Measurements from ENCODE around the gene ZFPM1.
A peak's percentile ranks its signal among the peaks of the same experiment; 100 is the strongest.

The ZFPM1 gene

DNA sequence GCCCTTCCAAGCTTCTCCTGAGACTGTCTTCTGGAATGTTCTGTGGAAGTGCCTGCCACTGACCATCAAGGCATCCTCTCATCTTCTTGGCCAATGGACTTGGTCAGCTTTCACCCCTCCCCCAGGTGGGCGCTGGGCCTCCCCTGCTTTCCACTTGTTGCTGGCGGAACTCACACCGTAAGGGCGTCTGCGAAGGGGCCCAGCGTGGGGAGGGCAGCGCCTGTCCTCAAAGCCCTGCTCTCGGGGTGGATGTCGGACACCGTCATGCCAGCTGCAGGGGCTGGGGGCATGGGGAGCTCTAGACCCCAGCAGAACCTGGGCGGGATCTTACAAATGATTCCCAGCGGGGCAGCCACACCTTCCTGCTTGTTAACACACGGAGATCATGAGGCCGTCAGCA, 11.6 kb upstream of the ZFPM1 start:
- Histone ChIP-seq H2AFZ (ENCODE audit: low read depth) (no peak overlapping the region), H3K9ac (no peak overlapping the region), H3K27ac (no peak overlapping the region), H3K79me2 (ENCODE audit: insufficient read depth, low read depth) (no peaks in the 10 kb centered on the region), H3K4me2 (no peak overlapping the region), H3K4me3 (IDR thresholded peaks at IDR 0.05; ENCODE audit: insufficient read depth, low read depth, low read length) (no peak overlapping the region), H3K36me3 (ENCODE audit: insufficient read depth) (no peaks in the 10 kb centered on the region), H3K27me3 (ENCODE audit: insufficient read depth, low read depth) (peaks cover 82% of the 10 kb centered on the region), H3K4me1 (ENCODE audit: low read depth, poor library complexity, severe bottlenecking) (no peaks in the 10 kb centered on the region), H4K20me1 (ENCODE audit: insufficient read depth) (no peaks in the 10 kb centered on the region)
- TF ChIP-seq, protein P1, sequence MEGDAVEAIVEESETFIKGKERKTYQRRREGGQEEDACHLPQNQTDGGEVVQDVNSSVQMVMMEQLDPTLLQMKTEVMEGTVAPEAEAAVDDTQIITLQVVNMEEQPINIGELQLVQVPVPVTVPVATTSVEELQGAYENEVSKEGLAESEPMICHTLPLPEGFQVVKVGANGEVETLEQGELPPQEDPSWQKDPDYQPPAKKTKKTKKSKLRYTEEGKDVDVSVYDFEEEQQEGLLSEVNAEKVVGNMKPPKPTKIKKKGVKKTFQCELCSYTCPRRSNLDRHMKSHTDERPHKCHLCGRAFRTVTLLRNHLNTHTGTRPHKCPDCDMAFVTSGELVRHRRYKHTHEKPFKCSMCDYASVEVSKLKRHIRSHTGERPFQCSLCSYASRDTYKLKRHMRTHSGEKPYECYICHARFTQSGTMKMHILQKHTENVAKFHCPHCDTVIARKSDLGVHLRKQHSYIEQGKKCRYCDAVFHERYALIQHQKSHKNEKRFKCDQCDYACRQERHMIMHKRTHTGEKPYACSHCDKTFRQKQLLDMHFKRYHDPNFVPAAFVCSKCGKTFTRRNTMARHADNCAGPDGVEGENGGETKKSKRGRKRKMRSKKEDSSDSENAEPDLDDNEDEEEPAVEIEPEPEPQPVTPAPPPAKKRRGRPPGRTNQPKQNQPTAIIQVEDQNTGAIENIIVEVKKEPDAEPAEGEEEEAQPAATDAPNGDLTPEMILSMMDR (conservative IDR thresholded peaks at IDR 0.05; ENCODE audit: low read depth, low read length): no peak

DNA sequence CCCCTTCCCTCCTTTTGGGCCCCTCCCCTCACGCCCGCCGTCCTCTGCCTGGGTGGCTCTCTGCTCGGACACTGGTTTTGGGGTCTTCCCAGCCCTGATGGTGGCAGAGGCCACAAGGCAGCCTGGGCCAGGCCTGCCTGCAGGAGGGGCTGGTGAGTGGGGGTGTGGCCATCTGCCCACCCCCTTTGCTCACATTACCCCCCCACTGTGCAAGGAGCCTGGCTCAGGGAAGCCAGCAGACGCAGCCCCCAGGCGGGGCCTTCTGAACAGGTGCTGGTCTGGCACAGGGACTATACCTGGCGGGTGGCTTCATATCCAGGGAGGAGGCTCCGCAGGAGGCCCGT, 10.7 kb upstream of the ZFPM1 start:
- TF ChIP-seq, protein P1 (conservative IDR thresholded peaks at IDR 0.05; ENCODE audit: low read depth, low read length): no peak
- Histone ChIP-seq H3K36me3 (ENCODE audit: insufficient read depth) (no peaks in the 10 kb centered on the region), H3K9ac (no peak overlapping the region), H3K79me2 (ENCODE audit: insufficient read depth, low read depth) (no peaks in the 10 kb centered on the region), H3K27ac (no peak overlapping the region), H3K4me2 (no peak overlapping the region), H3K4me1 (ENCODE audit: low read depth, poor library complexity, severe bottlenecking) (no peaks in the 10 kb centered on the region), H2AFZ (ENCODE audit: low read depth) (no peak overlapping the region), H3K27me3 (ENCODE audit: insufficient read depth, low read depth) (peaks cover 86% of the 10 kb centered on the region), H3K4me3 (IDR thresholded peaks at IDR 0.05; ENCODE audit: insufficient read depth, low read depth, low read length) (no peak overlapping the region), H4K20me1 (ENCODE audit: insufficient read depth) (no peaks in the 10 kb centered on the region)

DNA sequence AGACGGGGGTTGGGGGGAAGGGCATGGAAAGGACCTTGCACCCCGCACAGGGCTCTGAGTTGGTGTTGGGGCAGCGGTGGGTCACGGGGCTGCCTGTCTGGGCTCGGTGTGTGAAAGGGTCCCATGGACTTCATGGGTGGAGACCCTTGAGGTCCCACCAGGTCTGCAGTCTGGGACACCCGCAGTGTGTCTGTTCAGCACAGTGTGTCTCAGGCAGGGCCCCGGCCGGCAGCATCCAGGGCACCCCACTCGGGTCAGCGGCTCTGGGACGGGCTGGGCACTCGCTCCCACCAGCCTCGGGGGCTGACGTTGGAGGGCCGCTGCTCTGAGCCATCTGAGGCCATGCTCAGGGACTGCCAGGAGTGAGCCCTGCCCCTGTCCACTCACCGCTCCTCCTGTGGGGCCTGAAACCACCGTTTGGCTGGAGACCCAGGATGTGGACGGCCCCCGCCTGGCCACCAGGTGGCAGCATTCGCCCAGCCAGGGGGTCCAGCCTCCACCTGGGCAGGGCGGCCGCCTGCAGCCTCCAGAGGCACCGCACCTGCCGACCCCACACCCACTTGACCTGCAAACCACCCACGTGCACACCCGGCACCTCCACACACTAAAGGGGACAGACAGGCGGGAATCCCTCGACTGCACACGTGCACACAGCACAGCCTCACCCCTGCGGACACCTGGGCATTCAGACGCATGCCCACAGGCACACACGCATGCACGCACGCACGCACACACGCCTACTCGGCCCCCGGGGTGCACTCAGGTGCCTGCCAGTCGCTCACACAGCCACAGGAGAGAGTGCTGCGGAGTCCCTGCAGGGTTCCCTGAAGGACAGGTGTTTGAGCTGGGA, 10.1 kb upstream of the ZFPM1 start:
- no peaks in the 10 kb centered on the region for H3K4me1 ChIP-seq (ENCODE audit: low read depth, poor library complexity, severe bottlenecking)
- no peak overlapping the region for H3K4me2 ChIP-seq
- no peak overlapping the region for H3K27ac ChIP-seq
- H3K27me3 ChIP-seq (ENCODE audit: insufficient read depth, low read depth): peaks cover 86% of the 10 kb centered on the region
- H3K9ac ChIP-seq: no peak overlapping the region
- TF ChIP-seq, protein P1 (conservative IDR thresholded peaks at IDR 0.05; ENCODE audit: low read depth, low read length): peak; percentile 81
- no peaks in the 10 kb centered on the region for H4K20me1 ChIP-seq (ENCODE audit: insufficient read depth)
- no peaks in the 10 kb centered on the region for H3K79me2 ChIP-seq (ENCODE audit: insufficient read depth, low read depth)
- H3K4me3 ChIP-seq (IDR thresholded peaks at IDR 0.05; ENCODE audit: insufficient read depth, low read depth, low read length): no peak overlapping the region
- H3K36me3 ChIP-seq (ENCODE audit: insufficient read depth): no peaks in the 10 kb centered on the region
- H2AFZ ChIP-seq (ENCODE audit: low read depth): no peak overlapping the region

DNA sequence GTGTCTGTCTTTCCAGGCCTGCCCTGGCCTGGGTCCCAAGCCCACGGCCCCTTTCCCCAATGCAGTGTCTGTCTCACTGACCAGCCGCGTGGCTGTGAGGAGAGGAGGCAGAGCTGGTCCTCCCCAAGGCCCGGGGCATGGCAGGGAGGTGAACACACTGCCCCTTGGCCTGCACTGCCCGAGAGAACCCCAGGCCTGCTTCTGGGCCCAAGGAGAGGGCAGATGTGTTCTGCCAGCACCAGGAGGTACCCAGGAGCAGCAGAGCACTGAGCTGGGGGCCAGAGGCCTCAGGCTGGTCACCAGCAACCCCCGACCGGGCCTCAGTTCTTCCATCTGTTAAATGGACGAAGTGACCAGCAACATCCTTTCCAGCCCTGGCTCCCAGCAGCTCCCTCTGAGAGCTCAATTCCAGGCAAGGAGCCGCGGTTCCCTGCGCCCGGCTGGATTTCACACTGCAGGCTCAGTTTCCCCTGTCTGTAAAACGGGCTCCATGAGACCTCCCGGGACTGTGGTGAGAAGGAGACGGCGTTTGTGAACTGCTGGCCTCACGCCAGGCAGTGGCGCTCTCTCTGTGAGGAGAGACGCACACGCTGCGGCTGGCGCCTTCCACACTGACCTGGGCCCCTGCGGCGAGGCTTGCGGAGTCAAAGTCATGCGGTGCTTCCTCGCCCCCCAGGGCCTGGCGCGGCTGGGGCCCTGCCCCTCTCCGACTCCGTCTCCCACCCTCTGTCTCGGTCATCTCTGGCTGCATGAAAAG, 8.1 kb upstream of the ZFPM1 start:
- H3K9ac ChIP-seq: no peak overlapping the region
- H3K36me3 ChIP-seq (ENCODE audit: insufficient read depth): no peaks in the 10 kb centered on the region
- no peak overlapping the region for H3K4me2 ChIP-seq
- H3K4me1 ChIP-seq (ENCODE audit: low read depth, poor library complexity, severe bottlenecking): no peaks in the 10 kb centered on the region
- H4K20me1 ChIP-seq (ENCODE audit: insufficient read depth): no peaks in the 10 kb centered on the region
- H3K79me2 ChIP-seq (ENCODE audit: insufficient read depth, low read depth): no peaks in the 10 kb centered on the region
- no peak overlapping the region for H3K27ac ChIP-seq
- no peak overlapping the region for H3K4me3 ChIP-seq (IDR thresholded peaks at IDR 0.05; ENCODE audit: insufficient read depth, low read depth, low read length)
- H2AFZ ChIP-seq (ENCODE audit: low read depth): no peak overlapping the region
- TF ChIP-seq, protein P1 (conservative IDR thresholded peaks at IDR 0.05; ENCODE audit: low read depth, low read length): no peak
- peaks cover 88% of the 10 kb centered on the region for H3K27me3 ChIP-seq (ENCODE audit: insufficient read depth, low read depth)
